Neural progenitor cell (in vitro differentiated cells): ENCODE measurements around the gene EGFLAM. TPM values are rescaled to one million over a fixed set of nuclear protein-coding genes. Genes with fewer than 3 reads are reported as not detected.
"Not testable (repeated sequence)": the region's sequence is repeated elsewhere in the genome, so short reads cannot be mapped to it uniquely, and the experiment has no call there.

Source experiments
- DNase-seq: peaks from one replicate; pipeline ENCODE4 v3.0.0-alpha.2; 2016; ENCODE audit warnings: low spot score
- H2AFZ ChIP-seq: fragments of 200-600 bp; sonication (generic); replicated peaks from 2 replicates; pipeline ENCODE4 v1.6.1; 2016; ENCODE audit warnings: antibody characterized with exemption
- H3F3A ChIP-seq: fragments of 200-600 bp; sonication (generic); 2 replicates; pipeline ENCODE4 v1.6.1; 2016; ENCODE audit warnings: antibody characterized with exemption, low read depth
- H3K27ac ChIP-seq: fragments of 200-600 bp; sonication (generic); 2 replicates; pipeline ENCODE4 v1.5.1; 2016; ENCODE audit warnings: mild to moderate bottlenecking
- H3K27me3 ChIP-seq: fragments of 200-600 bp; sonication (generic); 2 replicates; pipeline ENCODE4 v1.6.1; 2016; ENCODE audit warnings: mild to moderate bottlenecking, moderate library complexity
- H3K36me3 ChIP-seq: fragments of 200-600 bp; sonication (generic); 2 replicates; pipeline ENCODE4 v1.5.1; 2016
- H3K4me1 ChIP-seq: fragments of 200-600 bp; sonication (generic); 2 replicates; pipeline ENCODE4 v1.6.1; 2016; ENCODE audit warnings: mixed run types
- H3K4me2 ChIP-seq: fragments of 200-600 bp; sonication (generic); 2 replicates; pipeline ENCODE4 v1.6.1; 2016
- H3K4me3 ChIP-seq: fragments of 200-600 bp; sonication (generic); 2 replicates; pipeline ENCODE4 v1.5.1; 2016
- H3K79me2 ChIP-seq: fragments of 200-600 bp; sonication (generic); 2 replicates; pipeline ENCODE4 v1.6.1; 2016; ENCODE audit warnings: low read depth
- H3K9ac ChIP-seq: fragments of 200-600 bp; sonication (generic); 2 replicates; pipeline ENCODE4 v1.6.1; 2016
- H3K9me3 ChIP-seq: fragments of 200-600 bp; sonication (generic); 2 replicates; pipeline ENCODE4 v1.5.1; 2016; ENCODE audit warnings: low read depth
- H4K20me1 ChIP-seq: fragments of 200-600 bp; sonication (generic); 2 replicates; pipeline ENCODE4 v1.6.1; 2016; ENCODE audit warnings: low read depth
- H3K27ac Mint-ChIP-seq: 3 replicates; pipeline ENCODE4 v1.8.0; 2021; ENCODE audit warnings: mixed read lengths
- H3K27me3 Mint-ChIP-seq: 2 replicates; pipeline ENCODE4 v1.8.0; 2022; ENCODE audit warnings: low read depth, mild to moderate bottlenecking, inconsistent platforms, moderate library complexity, mixed read lengths; ENCODE audit not compliant: insufficient read depth
- H3K36me3 Mint-ChIP-seq: 3 replicates; pipeline ENCODE4 v1.8.0; 2021; ENCODE audit warnings: mixed read lengths
- H3K4me1 Mint-ChIP-seq: 3 replicates; pipeline ENCODE4 v1.8.0; 2021; ENCODE audit warnings: mixed read lengths
- H3K4me3 Mint-ChIP-seq: 3 replicates; pipeline ENCODE4 v1.8.0; 2021; ENCODE audit warnings: mild to moderate bottlenecking, moderate library complexity, mixed read lengths
- H3K9me3 Mint-ChIP-seq: 3 replicates; pipeline ENCODE4 v1.8.0; 2020; ENCODE audit warnings: mixed read lengths
- CTCF ChIP-seq: fragments of 200-600 bp; sonication (generic); IDR thresholded peaks from 2 replicates; pipeline ENCODE4 v1.5.1; 2017; ENCODE audit warnings: antibody characterized with exemption, mild to moderate bottlenecking
- EZH2 ChIP-seq: fragments of 200-600 bp; sonication (generic); IDR thresholded peaks from 2 replicates; pipeline ENCODE4 v1.6.1; 2017; ENCODE audit warnings: antibody characterized with exemption, mild to moderate bottlenecking, moderate library complexity
- EZH2phosphoT487 ChIP-seq: fragments of 200-600 bp; sonication (generic); IDR thresholded peaks from 2 replicates; pipeline ENCODE4 v1.6.1; 2017; ENCODE audit warnings: antibody characterized with exemption
- total RNA-seq: library from RNA; depleted of rRNA; stranded (reverse); fragments of >200 nt; gene quantifications from 2 replicates; pipeline ENCODE4 v1.2.3, GENCODE V29; 2015; ENCODE audit warnings: low replicate concordance

EGFLAM gene
- total RNA-seq, 1 donor from 2014 or later: 0.69 TPM

DNA sequence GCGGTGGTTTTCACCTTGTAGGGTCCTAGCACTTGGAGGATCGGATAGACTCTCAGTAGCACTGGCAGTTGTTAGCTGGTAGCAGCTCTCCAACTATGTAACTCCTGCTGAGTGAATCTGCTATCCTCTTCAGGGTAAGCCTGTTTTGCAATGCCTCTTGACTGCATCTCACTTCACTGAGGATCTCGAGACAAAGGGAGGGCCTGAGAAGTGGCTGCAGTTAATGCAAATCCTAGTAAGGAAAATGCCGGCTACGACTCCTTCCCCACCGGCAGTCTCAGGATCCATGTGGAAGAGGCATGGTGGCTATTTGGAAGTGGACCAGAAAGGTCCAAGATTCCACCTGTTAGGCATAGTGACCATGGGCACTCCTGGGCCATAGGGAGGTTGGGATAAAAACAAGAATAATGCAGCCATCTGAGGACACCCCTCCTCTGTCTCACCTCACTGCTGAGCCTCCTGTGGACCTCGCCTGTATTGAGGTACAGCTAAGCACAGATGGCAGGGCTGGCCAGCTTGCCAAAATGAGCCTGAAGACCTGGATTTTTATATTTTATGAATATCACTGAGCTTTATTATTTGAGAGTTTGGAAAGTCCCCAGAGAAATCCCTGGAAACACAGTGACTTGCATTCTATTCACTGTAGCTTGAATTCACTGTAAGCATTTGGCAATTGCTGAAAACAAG, 152.1 kb downstream of the EGFLAM start:
- H3K36me3 ChIP-seq: no peaks in the 10 kb centered on the region
- Mint-ChIP-seq H3K27ac (no peak overlapping the region), H3K4me3 (no peak overlapping the region), H3K4me1 (peaks cover 5% of the 10 kb centered on the region), H3K27me3 (peaks cover 2% of the 10 kb centered on the region), H3K36me3 (no peaks in the 10 kb centered on the region), H3K9me3 (no peaks in the 10 kb centered on the region)
- H3F3A ChIP-seq: no peaks in the 10 kb centered on the region
- H3K9ac ChIP-seq: no peak overlapping the region
- no peaks in the 10 kb centered on the region for H3K27me3 ChIP-seq
- no peaks in the 10 kb centered on the region for H3K9me3 ChIP-seq
- no peak overlapping the region for H3K4me3 ChIP-seq
- H2AFZ ChIP-seq: peak overlapping the region; percentile 27
- no peaks in the 10 kb centered on the region for H4K20me1 ChIP-seq
- no peaks in the 10 kb centered on the region for H3K79me2 ChIP-seq
- peak; percentile 39 for DNase-seq
- TF ChIP-seq EZH2 (no peak), EZH2phosphoT487 (no peak), CTCF (no peak)
- H3K27ac ChIP-seq: no peak overlapping the region
- no peaks in the 10 kb centered on the region for H3K4me1 ChIP-seq
- no peak overlapping the region for H3K4me2 ChIP-seq

GRCh38 chr5:38413696-38414095, 155.3 kb downstream of the EGFLAM start:
- Histone ChIP-seq H4K20me1 (no peaks in the 10 kb centered on the region), H3K9me3 (no peaks in the 10 kb centered on the region), H2AFZ (no peak overlapping the region), H3K79me2 (no peaks in the 10 kb centered on the region), H3F3A (no peaks in the 10 kb centered on the region), H3K4me2 (no peak overlapping the region), H3K36me3 (no peaks in the 10 kb centered on the region), H3K27me3 (no peaks in the 10 kb centered on the region), H3K4me1 (no peaks in the 10 kb centered on the region), H3K27ac (no peak overlapping the region), H3K4me3 (no peak overlapping the region), H3K9ac (no peak overlapping the region)
- peaks cover 2% of the 10 kb centered on the region for H3K27me3 Mint-ChIP-seq
- no peaks in the 10 kb centered on the region for H3K9me3 Mint-ChIP-seq
- no peak for DNase-seq
- peaks cover under 1% of the 10 kb centered on the region for H3K4me1 Mint-ChIP-seq
- H3K27ac Mint-ChIP-seq: no peak overlapping the region
- no peak overlapping the region for H3K4me3 Mint-ChIP-seq
- no peak for TF ChIP-seq EZH2phosphoT487
- no peak for TF ChIP-seq EZH2
- no peak for TF ChIP-seq CTCF
- H3K36me3 Mint-ChIP-seq: no peaks in the 10 kb centered on the region

DNA sequence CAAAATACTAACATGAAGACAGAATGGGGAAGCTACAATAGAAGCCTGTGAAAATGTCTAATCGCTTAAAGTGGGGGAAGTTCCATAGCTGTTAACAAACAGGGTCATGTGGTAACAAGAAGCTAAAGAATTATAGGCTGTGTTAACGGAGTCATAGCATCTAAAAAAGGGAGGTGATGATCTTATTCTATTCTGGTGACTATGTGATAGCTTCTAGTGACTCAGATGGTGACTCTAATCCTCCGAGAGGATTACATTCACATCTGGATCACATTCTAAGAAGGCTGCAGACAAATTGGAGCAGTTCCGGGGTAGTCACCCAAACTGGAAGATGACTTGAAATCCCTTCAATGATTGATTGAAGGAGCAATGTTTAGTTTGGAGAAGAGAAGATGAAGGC, 156.0 kb downstream of the EGFLAM start:
- Histone ChIP-seq H3K36me3 (no peaks in the 10 kb centered on the region), H3K9me3 (no peaks in the 10 kb centered on the region), H4K20me1 (no peaks in the 10 kb centered on the region), H3K4me1 (no peaks in the 10 kb centered on the region), H3K27me3 (no peaks in the 10 kb centered on the region), H3K27ac (no peak overlapping the region), H3K79me2 (no peaks in the 10 kb centered on the region), H3K4me2 (no peak overlapping the region), H2AFZ (no peak overlapping the region), H3F3A (no peaks in the 10 kb centered on the region), H3K4me3 (no peak overlapping the region), H3K9ac (no peak overlapping the region)
- TF ChIP-seq EZH2 (no peak), EZH2phosphoT487 (no peak), CTCF (no peak)
- Mint-ChIP-seq H3K27me3 (peaks cover 2% of the 10 kb centered on the region), H3K4me1 (no peaks in the 10 kb centered on the region), H3K36me3 (no peaks in the 10 kb centered on the region), H3K4me3 (no peak overlapping the region), H3K9me3 (no peaks in the 10 kb centered on the region), H3K27ac (no peak overlapping the region)
- DNase-seq: no peak

DNA sequence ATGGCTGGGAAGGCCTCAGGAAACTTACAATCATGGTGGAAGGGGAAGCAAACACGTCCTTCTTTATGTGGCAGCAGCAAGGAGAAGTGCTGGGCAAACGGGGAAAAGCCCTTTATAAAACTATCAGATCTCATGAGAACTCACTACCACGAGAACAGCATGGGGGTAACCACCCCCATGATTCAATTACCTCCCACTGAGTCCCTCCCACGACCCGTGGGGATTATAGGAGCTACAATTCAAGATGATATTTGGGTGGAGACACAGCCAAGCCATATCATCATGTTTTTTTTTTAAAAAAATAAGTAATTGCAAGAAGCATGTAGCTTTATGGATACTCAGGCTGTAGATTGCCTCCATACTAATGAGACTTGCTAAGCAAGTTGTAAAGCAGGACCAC, 157.4 kb downstream of the EGFLAM start:
- H2AFZ ChIP-seq, H3K4me1 Mint-ChIP-seq, H3K4me2 ChIP-seq, H3K27me3 Mint-ChIP-seq, H4K20me1 ChIP-seq, H3K4me3 Mint-ChIP-seq, H3K27me3 ChIP-seq, H3K27ac Mint-ChIP-seq, H3K9me3 ChIP-seq, H3F3A ChIP-seq, H3K9ac ChIP-seq, DNase-seq, H3K79me2 ChIP-seq, H3K4me3 ChIP-seq, H3K36me3 Mint-ChIP-seq, H3K36me3 ChIP-seq, H3K27ac ChIP-seq, H3K4me1 ChIP-seq, H3K9me3 Mint-ChIP-seq: not testable (repeated sequence)
